ENCODE results near the gene CD320. TPM values are rescaled to one million over a fixed set of nuclear protein-coding genes. Genes with fewer than 3 reads are reported as not detected.

CD320 gene
- total RNA-seq, 1 experiment from 2014 or later: 42.9 TPM

GRCh38 chr19:8321986-8322637 lies 14.0 kb upstream of the CD320 start:
- CTCF ChIA-PET: no interaction called here
- POLR2A ChIA-PET (ENCODE audit: unreplicated experiment): interaction anchor here (0.7 to 0.9 kb wide), 2 partner anchors 13 kb away, joined by 3 to 5 read pairs; no protein-coding TSS in a partner anchor

DNA sequence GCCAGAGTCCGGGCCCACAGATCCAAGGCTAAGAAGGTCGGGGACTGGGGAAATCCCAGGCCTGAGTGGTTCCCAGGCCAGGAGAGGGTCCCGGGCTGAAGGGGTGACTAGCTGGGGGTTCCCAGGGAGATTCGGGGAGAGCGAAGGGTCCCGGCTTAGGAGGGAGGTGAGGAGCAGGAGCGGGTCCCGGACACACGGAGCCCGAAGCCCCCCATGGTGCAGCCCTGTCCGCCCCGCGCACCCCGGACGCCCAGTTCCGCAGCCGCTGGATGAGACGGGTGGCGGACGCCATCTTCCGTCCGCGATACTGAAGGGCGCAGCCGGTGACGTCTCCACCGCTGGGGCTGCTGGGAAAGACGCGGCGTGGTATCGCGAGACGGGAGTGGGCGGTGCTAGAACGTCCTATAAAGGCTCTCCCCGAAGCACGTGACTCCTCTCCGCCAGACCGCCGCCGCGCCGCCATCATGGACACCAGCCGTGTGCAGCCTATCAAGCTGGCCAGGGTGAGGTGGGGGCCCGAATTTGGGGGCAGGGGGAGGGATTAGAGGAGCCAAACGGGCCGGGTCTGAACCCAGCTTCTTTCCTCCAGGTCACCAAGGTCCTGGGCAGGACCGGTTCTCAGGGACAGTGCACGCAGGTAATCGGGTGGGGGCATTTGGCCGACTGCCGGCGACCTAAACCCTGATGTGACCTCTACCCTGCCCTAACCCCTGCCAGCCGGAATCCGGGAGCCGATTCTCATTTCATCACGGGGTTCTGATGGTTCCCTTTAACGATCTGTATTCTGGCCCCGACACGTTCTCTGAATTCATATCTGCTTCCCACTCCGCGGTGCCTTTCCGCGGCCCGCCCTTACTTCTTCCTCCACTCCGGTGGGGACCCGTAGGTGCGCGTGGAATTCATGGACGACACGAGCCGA lies 13.2 kb upstream of the CD320 start, which contains the start of the genes NDUFA7 and RPS28:
Gene NDUFA7, minus strand, starts transcription at position 309 of the 919 bp plus-strand sequence. Its CDS starts 17 bp downstream, at position 292.
Gene RPS28, plus strand, starts transcription at position 430 of the 919 bp plus-strand sequence. Its CDS starts 35 bp downstream, at position 465.
- intact Hi-C loops (cut with micrococcal nuclease; ENCODE audit: unreplicated experiment): no loop called here

More at GRCh38 chr19:8321986-8322637, 14.0 kb upstream of the CD320 start:
- Histone ChIP-seq H3K4me2 (peak overlapping the region; percentile 99), H3K27me3 (ENCODE audit: insufficient read depth, low read depth) (no peaks in the 10 kb centered on the region), H3K79me2 (ENCODE audit: low read depth) (peaks cover 50% of the 10 kb centered on the region), H4K20me1 (ENCODE audit: insufficient read depth) (peaks cover 24% of the 10 kb centered on the region), H3K4me1 (replicated peaks; ENCODE audit: insufficient read depth) (peaks cover 20% of the 10 kb centered on the region), H3K4me3 (peak overlapping the region; percentile 92), H3K36me3 (ENCODE audit: low read depth) (peaks cover 25% of the 10 kb centered on the region), H3K27ac (peak overlapping the region; percentile 23), H3K9me3 (ENCODE audit: insufficient read depth, low read depth) (no peaks in the 10 kb centered on the region), H3F3A (ENCODE audit: insufficient read depth, low read depth) (peaks cover 51% of the 10 kb centered on the region; the same call in 1 of the 2 replicates), H2AFZ (peak overlapping the region; percentile 47), H3K9me2 (ENCODE audit: insufficient read depth) (no peaks in the 10 kb centered on the region)
- DNase-seq: no peak
- TF ChIP-seq, protein P1, sequence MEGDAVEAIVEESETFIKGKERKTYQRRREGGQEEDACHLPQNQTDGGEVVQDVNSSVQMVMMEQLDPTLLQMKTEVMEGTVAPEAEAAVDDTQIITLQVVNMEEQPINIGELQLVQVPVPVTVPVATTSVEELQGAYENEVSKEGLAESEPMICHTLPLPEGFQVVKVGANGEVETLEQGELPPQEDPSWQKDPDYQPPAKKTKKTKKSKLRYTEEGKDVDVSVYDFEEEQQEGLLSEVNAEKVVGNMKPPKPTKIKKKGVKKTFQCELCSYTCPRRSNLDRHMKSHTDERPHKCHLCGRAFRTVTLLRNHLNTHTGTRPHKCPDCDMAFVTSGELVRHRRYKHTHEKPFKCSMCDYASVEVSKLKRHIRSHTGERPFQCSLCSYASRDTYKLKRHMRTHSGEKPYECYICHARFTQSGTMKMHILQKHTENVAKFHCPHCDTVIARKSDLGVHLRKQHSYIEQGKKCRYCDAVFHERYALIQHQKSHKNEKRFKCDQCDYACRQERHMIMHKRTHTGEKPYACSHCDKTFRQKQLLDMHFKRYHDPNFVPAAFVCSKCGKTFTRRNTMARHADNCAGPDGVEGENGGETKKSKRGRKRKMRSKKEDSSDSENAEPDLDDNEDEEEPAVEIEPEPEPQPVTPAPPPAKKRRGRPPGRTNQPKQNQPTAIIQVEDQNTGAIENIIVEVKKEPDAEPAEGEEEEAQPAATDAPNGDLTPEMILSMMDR (conservative IDR thresholded peaks at IDR 0.05): no peak
- TF ChIP-seq EZH2 (IDR thresholded peaks at IDR 0.05; ENCODE audit: low read depth): no peak
- intact Hi-C loops (cut with micrococcal nuclease; ENCODE audit: unreplicated experiment): no loop called here
- BruUV-seq (replicated peaks): no TSS peak

More for the DNA sequence above, 13.2 kb upstream of the CD320 start, which contains the start of the genes NDUFA7 and RPS28:
- peaks cover 46% of the 10 kb centered on the region; the same call in 1 of the 2 replicates for H3F3A ChIP-seq (ENCODE audit: insufficient read depth, low read depth)
- no peaks in the 10 kb centered on the region for H3K27me3 ChIP-seq (ENCODE audit: insufficient read depth, low read depth)
- H3K4me2 ChIP-seq: peak within 1 kb of the TSS; percentile 99
- H3K9me2 ChIP-seq (ENCODE audit: insufficient read depth): no peaks in the 10 kb centered on the region
- H4K20me1 ChIP-seq (ENCODE audit: insufficient read depth): peaks cover 24% of the 10 kb centered on the region
- TSS peak; percentile 78 for BruUV-seq (replicated peaks)
- TF ChIP-seq EZH2 (IDR thresholded peaks at IDR 0.05; ENCODE audit: low read depth): no peak
- TF ChIP-seq, protein P1 (conservative IDR thresholded peaks at IDR 0.05): peak; percentile 40; the same call in 1 of the 2 replicates
- ChIA-PET CTCF (interaction anchor here (0.6 kb wide), 1 partner anchor 434 kb away, joined by 7 read pairs; no protein-coding TSS in a partner anchor), POLR2A (ENCODE audit: unreplicated experiment) (interaction anchor here (0.5 to 0.9 kb wide), 8 partner anchors 12 to 1888 kb away, joined by 3 to 6 read pairs (median 4); no protein-coding TSS in a partner anchor)
- peak within 1 kb of the TSS; percentile 92 for H2AFZ ChIP-seq
- H3K79me2 ChIP-seq (ENCODE audit: low read depth): peaks cover 50% of the 10 kb centered on the region
- peaks cover 25% of the 10 kb centered on the region for H3K36me3 ChIP-seq (ENCODE audit: low read depth)
- DNase-seq: peak; percentile 88 to 95
- H3K27ac ChIP-seq: peak within 1 kb of the TSS; percentile 55
- no peaks in the 10 kb centered on the region for H3K9me3 ChIP-seq (ENCODE audit: insufficient read depth, low read depth)
- peaks cover 20% of the 10 kb centered on the region for H3K4me1 ChIP-seq (replicated peaks; ENCODE audit: insufficient read depth)
- H3K4me3 ChIP-seq: peak within 1 kb of the TSS; percentile 92
